Measurements from ENCODE around the gene DPP6.

DPP6 gene

DNA sequence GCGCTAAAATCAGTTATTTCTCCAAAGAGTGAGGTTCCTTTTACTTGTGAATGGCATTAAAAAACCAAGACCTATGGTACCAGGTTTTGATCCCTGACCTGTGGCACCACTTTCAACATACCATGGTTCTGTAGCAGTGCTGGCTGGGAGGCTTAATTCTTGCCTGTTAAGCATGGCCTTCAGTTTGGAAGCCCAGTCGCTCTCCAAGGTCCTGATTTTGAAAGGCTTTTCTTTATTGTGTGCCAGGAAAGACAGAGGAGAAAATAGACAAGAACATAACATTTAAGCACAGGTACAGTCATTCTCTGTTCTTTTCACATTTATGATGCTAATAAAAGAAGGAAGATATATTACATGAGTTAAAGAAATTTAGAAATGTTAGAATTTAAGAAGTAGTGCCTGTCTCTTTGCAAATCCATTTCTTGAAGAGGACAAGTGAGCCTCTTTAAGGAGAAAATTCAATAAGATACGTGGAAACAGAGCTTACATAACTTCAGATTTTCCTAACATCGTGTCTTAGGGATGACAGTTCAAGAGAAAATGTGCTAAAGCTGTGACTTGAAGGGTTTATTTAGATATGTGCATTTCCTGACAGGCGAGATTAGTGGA lies 357.6 kb downstream of the DPP6 start:
- DNase-seq (ENCODE audit: low read depth, low spot score): no peak

DNA sequence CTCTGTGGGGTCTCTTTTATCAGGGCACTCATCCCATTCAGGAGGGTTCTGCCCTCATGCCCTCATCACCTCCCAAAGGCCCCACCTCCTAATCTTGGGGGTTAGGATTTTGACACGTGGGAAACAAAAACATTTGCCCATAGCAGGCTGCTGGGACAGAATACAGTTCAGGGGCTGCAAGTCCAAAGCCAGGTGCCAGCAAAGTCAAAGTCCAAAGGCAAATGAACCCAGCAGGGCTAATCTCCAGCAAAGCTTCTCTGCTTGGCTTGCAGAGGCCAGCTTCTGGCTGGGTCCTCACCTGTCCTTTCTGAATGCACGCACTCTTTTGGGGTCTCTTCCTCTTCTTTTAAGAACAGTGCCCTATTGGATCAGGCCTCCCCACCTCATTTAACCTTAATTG lies 359.9 kb downstream of the DPP6 start:
- no peak for DNase-seq (ENCODE audit: low read depth, low spot score)

DNA sequence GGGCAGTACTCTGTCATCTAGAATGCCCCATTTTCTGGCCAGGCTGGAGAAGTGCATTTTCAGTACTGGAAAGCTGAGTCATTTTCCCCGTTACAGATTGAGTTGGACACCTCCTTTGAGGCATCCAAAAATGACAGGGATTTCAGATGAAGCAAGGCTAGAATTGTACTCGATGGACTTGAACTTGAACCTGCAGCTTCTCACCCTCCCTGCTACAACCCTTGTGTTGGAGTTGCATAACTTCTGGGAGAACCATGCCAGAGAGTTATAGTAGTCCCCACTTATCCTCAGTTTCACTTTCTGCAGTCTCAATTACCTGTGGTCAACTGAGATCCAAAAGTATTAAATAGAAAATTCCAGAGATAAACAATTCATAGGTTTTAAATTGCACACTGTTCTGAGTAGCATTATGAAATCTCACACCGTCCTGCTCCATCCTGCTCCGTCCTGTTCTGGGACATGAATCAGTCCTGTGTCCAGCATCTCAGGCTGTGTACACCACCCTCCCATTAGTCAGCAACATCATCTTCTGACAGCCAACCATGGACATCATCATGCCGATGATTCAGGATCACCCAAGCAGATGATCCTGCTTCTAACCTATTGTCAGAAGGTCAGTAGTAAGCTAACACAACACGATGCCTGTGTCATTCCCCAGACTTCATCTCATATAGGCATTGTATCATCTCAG lies 363.7 kb downstream of the DPP6 start:
- no peak for DNase-seq (ENCODE audit: low read depth, low spot score)

DNA sequence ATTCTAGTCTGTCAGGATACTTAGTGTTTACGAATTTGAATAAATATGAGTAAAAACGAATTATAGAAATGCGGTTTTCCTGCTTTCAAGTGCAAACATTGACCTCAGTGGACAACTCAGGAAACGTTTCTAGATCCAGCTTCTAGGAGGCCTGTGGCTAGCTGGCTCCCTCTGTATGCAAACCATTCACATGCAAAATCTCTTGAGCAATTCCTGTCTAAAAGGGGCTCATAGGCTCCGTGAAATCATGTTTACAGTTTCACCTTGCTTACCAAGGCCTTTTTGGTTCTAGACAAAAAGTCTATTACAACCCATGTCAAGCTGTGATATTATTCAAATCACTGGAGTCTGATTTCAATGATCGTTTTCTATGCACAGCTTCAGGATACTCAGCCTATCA lies 364.5 kb downstream of the DPP6 start:
- DNase-seq (ENCODE audit: low read depth, low spot score): no peak

DNA sequence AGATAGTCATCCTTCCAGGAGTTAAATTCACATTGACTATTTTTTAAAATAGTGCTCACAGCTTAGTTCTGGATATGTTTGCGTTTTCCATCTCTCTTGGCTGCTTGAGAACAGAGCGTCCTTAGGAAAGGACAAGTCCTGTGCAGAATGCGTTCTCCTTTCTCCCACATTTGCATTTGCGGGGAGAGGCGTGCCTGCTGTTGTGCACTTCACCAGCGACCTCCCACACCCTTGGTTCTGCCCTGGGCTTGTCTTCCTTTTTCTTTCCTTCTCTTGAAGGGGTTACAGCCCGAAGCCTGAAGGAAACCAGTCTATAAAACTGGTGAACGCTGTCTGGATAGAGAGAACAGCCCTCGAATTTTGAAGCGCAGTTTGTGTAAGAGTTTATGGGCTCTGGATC lies 367.1 kb downstream of the DPP6 start:
- no peak for DNase-seq (ENCODE audit: low read depth, low spot score)

DNA sequence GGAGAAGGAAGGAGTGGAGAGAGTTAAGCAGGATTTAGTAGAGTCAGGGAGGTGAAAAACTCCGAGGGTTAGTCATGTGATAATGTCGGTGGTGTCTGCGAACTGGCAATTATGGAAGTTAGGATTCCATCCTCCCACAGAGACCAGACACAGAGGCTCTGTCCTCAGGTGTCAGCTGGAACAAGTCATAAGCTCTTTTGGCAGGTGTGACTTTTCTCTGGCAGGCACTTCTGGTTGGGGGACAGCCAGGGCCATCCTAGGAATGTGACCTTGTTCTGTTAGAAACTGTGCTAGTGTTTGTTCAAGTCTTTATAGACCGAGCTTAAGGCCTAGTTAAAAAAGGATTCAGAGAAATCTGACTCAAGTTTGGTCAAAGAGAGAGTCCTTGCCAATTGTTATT lies 371.0 kb downstream of the DPP6 start:
- DNase-seq (ENCODE audit: low read depth, low spot score): no peak

DNA sequence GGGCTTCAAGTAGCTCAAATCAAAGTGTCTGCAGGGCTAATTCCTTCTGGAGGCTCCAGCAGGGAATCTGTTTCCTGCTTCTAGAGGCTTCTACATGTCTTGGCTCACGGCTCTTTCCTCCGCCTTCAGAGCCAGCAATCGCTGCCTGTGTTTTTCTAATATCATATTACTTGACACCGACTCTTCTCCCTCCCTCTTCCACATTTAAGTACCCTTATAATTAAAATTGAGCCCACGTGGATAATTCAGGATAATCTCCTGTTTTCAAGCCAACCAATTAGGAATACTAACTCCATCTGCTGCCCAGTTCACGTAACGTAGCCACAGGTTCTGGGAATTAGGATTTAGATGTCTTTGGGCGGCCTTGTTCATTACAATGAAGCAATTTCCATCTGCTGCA lies 372.2 kb downstream of the DPP6 start:
- no peak for DNase-seq (ENCODE audit: low read depth, low spot score)

DNA sequence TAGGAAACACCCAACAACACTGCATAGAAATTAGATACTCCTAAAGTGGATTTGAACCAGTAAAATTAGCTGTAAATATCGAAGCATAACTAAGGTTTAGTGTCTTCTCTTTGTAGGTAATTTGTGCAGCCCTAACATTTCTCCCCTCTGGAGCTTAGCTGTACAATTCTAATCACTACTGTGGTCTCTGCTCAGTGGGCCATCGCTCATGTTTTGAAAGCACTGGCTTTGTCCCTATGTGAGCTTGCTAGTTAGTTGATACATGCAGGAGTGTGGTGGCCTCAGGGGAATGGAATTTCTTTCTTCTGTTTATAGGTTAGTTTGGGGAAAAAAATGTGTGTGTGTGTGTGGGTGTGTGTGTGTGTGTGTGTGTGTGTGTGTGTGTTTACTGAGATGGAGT lies 373.1 kb downstream of the DPP6 start:
- DNase-seq (ENCODE audit: low read depth, low spot score): no peak

DNA sequence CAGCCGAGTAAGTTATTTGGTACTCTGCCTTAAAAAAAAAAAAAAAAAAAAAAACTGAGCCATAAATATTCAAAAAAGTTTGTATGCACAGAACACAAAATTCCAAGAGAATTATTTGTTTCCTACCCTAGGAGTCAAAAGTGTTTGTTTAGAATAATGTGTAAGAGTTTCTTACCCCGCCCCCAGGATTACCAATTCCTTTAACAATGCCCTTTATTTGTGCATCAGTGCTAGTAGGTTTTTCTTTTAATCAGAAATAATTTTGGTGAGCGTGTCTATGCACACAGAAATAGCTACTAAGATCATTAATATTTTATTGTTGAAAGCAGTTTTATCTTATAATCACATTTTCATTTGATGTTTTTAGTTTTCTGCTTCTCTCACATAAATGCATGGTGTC lies 374.6 kb downstream of the DPP6 start:
- DNase-seq (ENCODE audit: low read depth, low spot score): no peak

DNA sequence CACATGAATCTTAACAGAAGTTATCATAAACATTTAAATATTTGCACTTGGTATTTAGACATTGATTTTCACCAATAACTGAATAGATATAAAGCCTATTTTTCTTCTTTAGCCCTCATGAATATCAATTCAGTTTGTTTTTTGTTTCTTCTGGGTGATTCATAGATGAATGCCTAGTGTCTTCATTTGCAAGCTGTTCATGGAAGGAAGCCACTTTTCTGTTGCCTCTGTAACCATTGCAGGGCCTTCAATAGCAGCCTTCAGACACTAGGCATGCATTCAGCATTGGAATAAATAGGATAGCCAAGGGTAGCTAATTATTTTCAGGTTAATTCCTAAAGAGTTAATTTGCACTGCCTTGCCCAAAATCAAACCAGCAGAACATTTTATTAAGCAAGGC lies 375.3 kb downstream of the DPP6 start:
- no peak for DNase-seq (ENCODE audit: low read depth, low spot score)

DNA sequence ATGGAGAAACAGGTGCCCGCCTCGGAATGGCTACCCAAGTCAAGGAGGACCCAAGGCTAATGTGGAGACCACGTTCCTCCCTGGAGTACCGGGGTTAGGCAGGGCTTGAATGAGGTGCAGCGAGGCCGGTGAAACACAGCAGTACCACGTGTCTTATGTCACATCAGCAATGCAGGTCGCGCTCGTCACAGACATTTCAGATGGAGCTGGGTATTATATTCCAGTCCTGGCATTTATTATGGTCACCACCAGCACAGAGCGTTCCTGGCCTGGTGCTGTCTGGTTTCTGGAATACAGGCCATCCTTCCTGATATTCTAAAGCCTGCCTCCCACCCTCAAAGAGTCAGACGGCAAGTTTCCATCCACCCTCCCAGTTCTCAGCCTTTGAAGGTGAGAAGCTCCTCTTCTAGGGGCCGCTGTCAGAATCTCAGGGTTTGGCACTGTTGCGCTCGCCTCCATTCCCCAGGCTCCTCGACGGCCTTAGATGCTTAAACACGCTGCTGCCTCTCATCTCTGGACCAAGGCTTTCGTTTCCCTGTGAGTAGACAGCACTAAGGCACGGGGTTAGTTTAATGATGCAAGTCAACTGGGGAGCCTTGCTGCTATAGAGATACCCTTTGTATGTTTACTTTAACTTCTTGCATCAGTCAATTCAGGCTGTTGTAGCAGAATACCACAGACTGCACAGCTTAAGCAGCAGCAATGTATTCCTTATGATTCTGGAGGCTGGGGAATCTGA lies 377.6 kb downstream of the DPP6 start:
- DNase-seq (ENCODE audit: low read depth, low spot score): no peak

DNA sequence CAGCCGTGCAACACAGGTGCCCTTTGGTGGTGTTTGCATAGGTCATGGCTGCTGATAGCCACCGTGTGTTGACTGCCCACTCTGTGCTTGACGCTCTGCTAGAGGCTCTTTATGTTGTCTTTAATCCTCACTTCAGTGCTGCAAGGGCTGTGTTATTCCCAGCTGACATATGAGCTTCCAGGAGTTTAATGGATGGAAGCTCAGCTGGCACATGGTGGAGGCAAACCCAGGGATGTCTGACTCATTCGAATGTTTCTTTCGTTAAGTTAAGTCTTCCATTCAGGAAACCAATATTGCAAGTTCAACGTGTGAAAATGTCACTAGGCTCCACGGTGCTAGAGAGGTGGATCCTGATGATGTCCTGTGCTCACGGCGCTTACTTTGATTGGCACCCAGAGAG lies 378.4 kb downstream of the DPP6 start:
- DNase-seq (ENCODE audit: low read depth, low spot score): no peak

DNA sequence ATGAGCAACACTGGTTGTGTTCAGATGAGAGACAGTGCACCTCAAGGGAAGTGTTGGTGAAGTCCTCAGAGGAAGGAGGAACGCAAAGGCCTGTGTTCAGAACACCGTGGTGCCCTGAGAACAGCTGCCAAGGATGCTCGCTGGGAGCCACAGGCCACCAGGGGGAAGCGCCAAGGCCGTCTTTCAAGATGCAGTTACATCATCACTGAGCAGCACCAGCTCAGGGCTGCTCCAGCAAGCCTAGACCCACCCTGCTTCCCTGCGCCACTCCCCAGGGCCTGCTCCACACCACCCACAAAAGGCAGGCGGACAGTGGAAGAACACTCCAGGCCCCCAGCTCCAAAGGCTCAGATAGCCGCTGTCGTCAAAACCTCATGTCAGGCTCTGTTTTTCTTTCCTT lies 378.8 kb downstream of the DPP6 start:
- DNase-seq (ENCODE audit: low read depth, low spot score): no peak

DNA sequence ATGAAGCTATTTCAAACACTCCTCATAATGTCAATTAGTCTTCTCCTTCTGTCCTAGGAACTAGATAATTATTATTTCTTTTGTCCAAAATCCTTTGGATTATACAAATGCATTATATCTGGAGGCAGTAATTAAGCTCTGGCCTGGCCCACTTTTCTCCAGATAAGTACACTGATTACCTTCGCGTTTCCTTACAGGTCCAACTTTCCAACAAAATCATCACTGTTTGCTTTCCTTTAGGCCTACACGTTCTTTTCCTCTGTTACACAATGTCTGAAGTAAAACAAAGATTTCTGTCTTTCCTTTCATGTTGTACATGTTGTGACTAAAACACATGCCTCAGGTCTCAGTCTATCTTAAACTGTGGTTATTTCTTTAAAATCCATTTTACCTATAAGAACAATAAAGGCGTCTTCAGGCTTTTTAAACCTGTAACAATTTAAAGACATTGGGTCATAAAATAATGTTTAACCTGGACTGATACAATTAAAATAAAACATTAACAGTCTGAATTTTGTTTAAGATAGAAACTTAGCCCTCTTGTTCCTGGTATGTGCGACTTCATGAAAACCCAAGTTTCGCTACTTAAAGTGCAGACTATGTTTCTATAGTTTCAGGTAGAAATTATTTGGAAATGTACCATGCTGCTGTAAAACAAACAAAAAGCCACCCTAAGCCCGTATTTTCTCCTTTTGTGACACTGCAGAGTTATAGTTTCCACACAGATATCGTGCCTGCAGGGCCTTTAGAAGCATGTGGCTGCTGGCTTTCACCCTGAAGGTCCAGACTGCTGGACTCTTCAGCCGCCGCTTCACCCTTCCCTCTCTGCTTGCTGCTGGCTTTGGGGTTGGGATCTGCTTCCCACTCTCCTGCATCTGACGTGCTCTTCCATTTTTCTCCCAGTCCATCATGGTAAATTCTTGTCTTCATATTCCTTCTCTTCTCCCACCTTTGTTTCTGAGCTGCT lies 381.7 kb downstream of the DPP6 start:
- no peak for DNase-seq (ENCODE audit: low read depth, low spot score)

DNA sequence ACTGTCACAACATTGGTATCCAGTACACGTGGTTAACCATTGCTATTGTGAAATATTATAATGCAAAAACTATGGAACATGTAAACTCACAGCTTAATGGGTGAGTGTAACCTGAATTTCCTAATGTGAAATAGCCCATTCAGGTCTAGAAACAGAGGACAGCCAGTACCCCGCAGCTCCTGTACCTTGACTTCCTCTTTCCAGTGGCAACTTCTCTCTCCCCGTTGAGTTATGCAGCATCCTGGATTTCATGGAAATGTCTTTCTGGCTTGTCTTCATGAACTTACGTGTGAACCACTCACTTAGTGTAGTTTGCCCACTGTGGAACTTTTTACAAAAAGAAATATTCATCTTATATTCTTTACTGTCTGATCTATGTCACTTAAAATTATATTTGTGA lies 384.4 kb downstream of the DPP6 start:
- DNase-seq (ENCODE audit: low read depth, low spot score): no peak

DNA sequence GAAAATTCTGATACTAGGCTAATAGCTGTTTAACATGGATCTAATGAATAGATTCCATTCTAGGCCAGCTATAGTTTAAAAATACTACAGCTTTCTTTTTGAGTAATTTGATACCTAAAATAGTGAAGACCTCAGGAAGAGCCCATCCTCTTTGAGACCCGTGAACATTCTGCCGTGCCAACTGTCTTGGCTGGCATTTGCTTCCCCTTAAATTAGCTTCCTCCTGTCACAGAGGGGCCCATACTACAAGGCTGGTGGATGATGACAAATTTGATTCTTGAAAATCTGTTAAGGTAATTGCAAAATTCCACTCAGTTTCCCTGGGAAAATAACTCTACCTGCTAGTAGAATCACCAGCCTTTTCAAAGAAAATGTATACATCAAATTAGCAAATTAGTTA lies 385.0 kb downstream of the DPP6 start:
- DNase-seq (ENCODE audit: low read depth, low spot score): no peak

DNA sequence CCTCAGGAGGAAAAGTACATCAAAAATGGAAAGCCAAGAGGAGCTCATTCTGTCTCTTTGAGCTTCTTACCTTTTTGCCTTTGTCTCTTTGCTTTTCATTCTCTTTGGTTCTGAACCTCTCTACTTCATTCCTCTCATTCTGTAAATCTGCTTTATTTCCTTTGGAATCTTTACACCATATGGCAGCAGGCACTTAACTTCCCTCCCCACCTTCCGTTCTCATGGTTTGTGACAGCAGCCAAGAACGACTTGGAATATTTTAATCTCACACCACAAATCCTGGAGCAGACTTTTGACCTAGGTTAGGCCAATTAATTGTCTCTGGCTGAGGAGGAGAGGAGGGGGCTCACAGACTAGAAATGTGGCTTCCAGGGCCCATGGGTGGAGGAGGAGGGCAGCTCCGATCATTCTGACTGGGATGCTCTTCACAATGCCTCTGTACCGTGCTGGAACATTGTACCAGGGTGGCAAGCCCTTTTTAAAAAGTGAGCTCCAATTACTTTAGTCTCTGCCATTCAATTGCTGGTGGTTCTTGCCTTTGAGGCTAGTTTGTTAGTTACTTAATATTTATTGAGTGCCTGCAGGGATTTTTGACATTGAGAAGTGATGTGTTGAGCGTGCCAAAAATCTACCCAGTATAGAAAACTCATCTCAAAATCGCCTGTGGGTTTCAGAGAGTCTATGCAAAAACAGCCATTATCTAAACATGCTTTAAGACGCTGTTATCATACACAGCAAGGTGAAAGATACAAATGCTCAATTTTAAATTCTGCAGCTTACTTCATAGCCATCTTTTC lies 386.6 kb downstream of the DPP6 start:
- DNase-seq (ENCODE audit: low read depth, low spot score): no peak

DNA sequence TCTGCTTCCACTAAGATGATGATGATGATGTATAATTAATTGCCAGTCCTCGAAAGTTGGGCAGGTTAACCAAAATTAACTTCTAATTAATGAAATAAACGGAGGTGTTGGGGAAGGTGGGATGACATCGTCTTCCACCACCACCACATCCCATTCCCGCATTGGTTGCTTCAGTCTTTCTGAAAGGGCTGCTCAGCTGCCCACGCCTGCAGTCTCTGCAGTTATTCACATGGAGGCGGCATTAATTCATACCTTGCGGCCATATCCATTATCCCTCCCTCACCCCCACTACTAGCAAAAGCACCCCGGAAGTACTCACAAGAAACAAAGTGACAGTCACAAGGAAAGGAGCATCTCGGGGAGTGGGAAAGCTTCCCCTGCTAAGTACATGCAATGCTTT lies 387.9 kb downstream of the DPP6 start:
- DNase-seq (ENCODE audit: low read depth, low spot score): no peak

DNA sequence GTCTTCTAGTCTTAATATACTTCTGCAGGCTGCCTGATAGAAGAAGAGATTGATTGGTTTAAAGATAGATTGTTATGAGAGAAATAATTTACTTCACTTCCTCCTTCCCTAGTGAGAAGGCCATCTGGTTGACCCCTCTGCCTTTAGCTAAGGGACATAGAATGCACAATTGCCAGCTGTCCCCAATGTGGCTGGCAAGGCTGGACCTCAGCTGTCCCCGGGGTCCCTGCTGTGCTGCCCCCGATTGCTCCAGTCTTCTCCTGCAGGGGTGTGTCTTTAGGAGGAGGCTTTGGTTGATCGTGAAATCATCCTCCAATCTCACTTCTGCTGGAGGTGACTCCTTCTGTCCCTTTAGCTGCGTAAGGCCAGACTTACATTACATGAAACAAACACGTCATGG lies 388.5 kb downstream of the DPP6 start:
- no peak for DNase-seq (ENCODE audit: low read depth, low spot score)

DNA sequence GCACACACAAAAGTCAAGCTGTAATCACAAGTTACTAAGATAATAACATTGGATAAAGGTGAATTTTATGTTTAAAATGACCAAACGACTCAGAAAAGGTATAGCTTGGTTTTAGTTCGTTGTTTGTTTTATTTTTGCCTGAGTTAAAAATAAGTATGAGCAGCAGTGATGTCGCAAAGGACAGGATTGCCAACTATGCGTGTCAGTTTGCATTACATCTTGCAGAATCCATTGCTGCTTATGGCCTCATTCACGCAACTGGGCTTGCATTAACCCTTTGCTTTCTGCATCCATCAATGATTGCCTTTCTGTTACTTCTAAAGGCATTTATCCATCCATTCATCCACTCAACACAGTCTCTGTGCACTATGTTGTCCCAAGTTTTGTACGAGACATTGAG lies 389.6 kb downstream of the DPP6 start:
- DNase-seq (ENCODE audit: low read depth, low spot score): no peak

DNA sequence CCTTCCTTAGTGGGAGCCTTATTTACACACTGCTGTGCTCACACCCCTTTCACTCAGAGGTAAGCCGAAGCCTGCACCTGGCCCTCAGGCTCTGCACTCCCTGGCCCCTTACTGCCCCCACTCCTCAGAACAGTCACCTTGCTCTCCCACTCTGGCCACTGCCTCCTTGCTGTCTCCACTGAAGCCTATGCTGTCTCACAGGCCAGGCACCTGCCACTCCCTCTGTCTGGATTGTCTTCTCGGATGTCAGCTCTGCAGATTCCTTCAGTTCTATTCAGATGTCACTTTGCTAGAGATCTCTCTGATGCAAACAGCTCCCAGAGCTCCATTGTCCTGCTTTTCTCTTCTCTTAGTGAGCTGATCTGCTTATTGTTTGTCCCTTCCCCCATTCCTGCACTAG lies 390.7 kb downstream of the DPP6 start:
- no peak for DNase-seq (ENCODE audit: low read depth, low spot score)

All from activated naive CD8-positive, alpha-beta T cell treated with anti-CD3 and anti-CD28 coated beads, Interleukin-2, amount 50 U/mL, for 16 hours (primary cell).